ENCODE data around the gene ZNF687. TPM values are rescaled to one million over a fixed set of nuclear protein-coding genes. Genes with fewer than 3 reads are reported as not detected.

ZNF687 gene
- total RNA-seq, 1 experiment from 2014 or later, result 56.8 TPM

- Mint-ChIP-seq H3K4me3 (no peak overlapping the region), H3K9me3 (no peaks in the 10 kb centered on the region), H3K27me3 (ENCODE audit: low read depth) (no peaks in the 10 kb centered on the region), H3K36me3 (peaks cover 61% of the 10 kb centered on the region), H3K4me1 (peaks cover 18% of the 10 kb centered on the region), H3K27ac (peak overlapping the region; percentile 68; the same call in 1 of the 2 replicates)
- CTCF ChIA-PET, result no interaction called here
- POLR2A ChIA-PET, result interaction anchor here (0.5 kb wide), 1 partner anchor 35 kb away, joined by 3 read pairs; no protein-coding TSS in a partner anchor
- TF ChIP-seq ERG (CRISPR knock-in tag; IDR thresholded peaks at IDR 0.05) (no peak), HMGA2 (CRISPR knock-in tag; IDR thresholded peaks at IDR 0.05) (no peak), ZNF671 (CRISPR knock-in tag; IDR thresholded peaks at IDR 0.05) (no peak), MYBL2 (CRISPR knock-in tag; IDR thresholded peaks at IDR 0.05) (no peak), ZNF281 (CRISPR knock-in tag; IDR thresholded peaks at IDR 0.05) (no peak), JUN (CRISPR knock-in tag; IDR thresholded peaks at IDR 0.05) (no peak), ZNF232 (CRISPR knock-in tag; IDR thresholded peaks at IDR 0.05) (no peak), JAZF1 (CRISPR knock-in tag; IDR thresholded peaks at IDR 0.05) (no peak), TCF7 (CRISPR knock-in tag; IDR thresholded peaks at IDR 0.05; ENCODE audit: low read depth) (no peak), PRRX2 (CRISPR knock-in tag; IDR thresholded peaks at IDR 0.05) (no peak), MLX (CRISPR knock-in tag; IDR thresholded peaks at IDR 0.05) (no peak), ZNF138 (CRISPR knock-in tag; conservative IDR thresholded peaks at IDR 0.05) (no peak), ETV6 (CRISPR knock-in tag; IDR thresholded peaks at IDR 0.05) (no peak), ZNF317 (CRISPR knock-in tag; IDR thresholded peaks at IDR 0.05; ENCODE audit: borderline replicate concordance, low read depth) (no peak)
- ATAC-seq (no peak), DNase-seq (ENCODE audit: low spot score) (no peak)
Measured at GRCh38 chr1:151289080-151289935, 7.2 kb downstream of the ZNF687 start.

GRCh38 chr1:151289991-151290708 is 8.1 kb downstream of the ZNF687 start:
- ChIA-PET POLR2A (no interaction called here), CTCF (no interaction called here)
- H3K36me3 Mint-ChIP-seq, result peaks cover 55% of the 10 kb centered on the region
- H3K4me1 Mint-ChIP-seq, result peaks cover 24% of the 10 kb centered on the region
- H3K27me3 Mint-ChIP-seq (ENCODE audit: low read depth), result no peaks in the 10 kb centered on the region
- ATAC-seq (no peak), DNase-seq (ENCODE audit: low spot score) (no peak)
- no peaks in the 10 kb centered on the region for H3K9me3 Mint-ChIP-seq
- no peak overlapping the region for H3K4me3 Mint-ChIP-seq
- H3K27ac Mint-ChIP-seq, result peak overlapping the region; percentile 74
- TF ChIP-seq HMGXB4 (CRISPR knock-in tag; IDR thresholded peaks at IDR 0.05) (no peak), CREB1 (CRISPR knock-in tag; IDR thresholded peaks at IDR 0.05) (no peak), ZBTB43 (CRISPR knock-in tag; IDR thresholded peaks at IDR 0.05) (no peak), ZNF425 (CRISPR knock-in tag; conservative IDR thresholded peaks at IDR 0.05) (no peak), IRF2 (CRISPR knock-in tag; IDR thresholded peaks at IDR 0.05; ENCODE audit: borderline replicate concordance, low read depth) (no peak), TP53 (CRISPR knock-in tag; IDR thresholded peaks at IDR 0.05) (no peak), ATF6 (CRISPR knock-in tag; IDR thresholded peaks at IDR 0.05) (no peak)
